GM12891 (cell line): ENCODE measurements around the gene TCF12.

Experiments
- DNase-seq: peaks from one replicate; pipeline ENCODE4 v3.0.0; 2011; ENCODE audit warnings: low spot score; ENCODE audit not compliant: insufficient read length
- FAIRE-seq: peaks from 2 replicates; lab custom pipeline; 2011; peaks lifted over from hg19 to GRCh38; lab: Jason Lieb, UNC
- PAX5 ChIP-seq: IDR thresholded peaks from 2 replicates; pipeline ENCODE4 v1.6.1; 2011; ENCODE audit warnings: low read length, moderate library complexity, mild to moderate bottlenecking; ENCODE audit not compliant: insufficient read depth, severe bottlenecking
- POLR2A ChIP-seq: IDR thresholded peaks from 2 replicates; pipeline ENCODE4 v1.6.1; 2011; ENCODE audit warnings: low read depth, low read length, control low read depth
- POLR2AphosphoS5 ChIP-seq: IDR thresholded peaks from 2 replicates; pipeline ENCODE4 v1.6.1; 2011; ENCODE audit warnings: low read depth, low read length, control low read depth
- POU2F2 ChIP-seq: IDR thresholded peaks from 2 replicates; pipeline ENCODE4 v1.6.1; 2011; ENCODE audit warnings: low read depth, mild to moderate bottlenecking, control low read depth, low read length, moderate library complexity
- SPI1 ChIP-seq: IDR thresholded peaks from 2 replicates; pipeline ENCODE4 v1.6.1; 2011; ENCODE audit warnings: low read depth, low read length, control low read depth
- TAF1 ChIP-seq: IDR thresholded peaks from 2 replicates; pipeline ENCODE4 v1.6.1; 2011; ENCODE audit warnings: low read depth, low read length, control low read depth

TCF12 gene

DNA sequence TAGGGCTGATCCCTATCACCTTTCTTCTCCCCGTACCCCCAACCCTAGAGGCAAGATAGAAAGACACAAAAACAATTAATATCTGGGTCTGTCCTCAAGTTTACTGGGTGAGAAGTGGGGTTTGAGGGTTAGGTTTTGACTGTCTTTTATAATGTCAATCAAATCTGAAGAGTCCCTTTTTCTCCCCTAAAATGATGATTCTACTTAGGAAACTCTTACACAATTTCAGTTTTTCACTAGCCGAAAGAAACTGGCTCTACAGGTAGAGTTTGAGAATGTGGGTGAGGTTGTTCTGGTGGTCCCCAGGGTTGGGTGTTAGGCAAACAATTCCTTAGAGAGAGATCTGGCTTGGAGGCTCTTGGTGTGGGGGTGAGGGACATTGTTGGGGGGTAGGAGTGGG lies 189.9 kb downstream of the TCF12 start:
- no peak for TF ChIP-seq SPI1
- TF ChIP-seq POU2F2, result no peak
- no peak for TF ChIP-seq POLR2A
- TF ChIP-seq TAF1, result no peak
- no peak for TF ChIP-seq POLR2AphosphoS5
- no peak for TF ChIP-seq PAX5
- FAIRE-seq (no peak), DNase-seq (no peak)

- DNase-seq (no peak), FAIRE-seq (no peak)
- TF ChIP-seq POU2F2, result no peak
- no peak for TF ChIP-seq SPI1
- TF ChIP-seq TAF1, result no peak
- no peak for TF ChIP-seq PAX5
- TF ChIP-seq POLR2AphosphoS5, result no peak
- TF ChIP-seq POLR2A, result no peak
Observed at GRCh38 chr15:57109005-57109404, 190.6 kb downstream of the TCF12 start.

DNA sequence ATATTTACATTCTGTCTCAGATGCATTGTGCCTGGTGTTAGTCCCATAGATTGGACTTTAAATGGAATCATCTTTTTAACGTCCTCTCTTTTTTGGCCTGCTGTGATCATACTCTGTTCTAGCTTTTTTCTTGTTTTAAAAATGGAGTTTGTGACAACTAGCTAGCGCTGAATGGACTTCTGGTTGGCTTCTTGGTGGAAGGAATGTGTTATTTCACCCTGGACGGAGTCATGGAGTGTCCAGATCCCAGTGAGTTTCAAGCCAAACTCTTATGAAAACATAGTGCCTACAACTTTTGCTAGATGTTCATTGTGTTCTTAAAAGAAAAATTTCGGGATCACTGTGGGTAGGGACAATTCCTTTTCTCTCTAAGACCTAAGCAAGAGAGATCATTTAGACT lies 192.6 kb downstream of the TCF12 start:
- FAIRE-seq (peak; percentile 28), DNase-seq (no peak)
- TF ChIP-seq POU2F2 (no peak), POLR2AphosphoS5 (no peak), POLR2A (no peak), PAX5 (no peak), TAF1 (no peak), SPI1 (no peak)

DNA sequence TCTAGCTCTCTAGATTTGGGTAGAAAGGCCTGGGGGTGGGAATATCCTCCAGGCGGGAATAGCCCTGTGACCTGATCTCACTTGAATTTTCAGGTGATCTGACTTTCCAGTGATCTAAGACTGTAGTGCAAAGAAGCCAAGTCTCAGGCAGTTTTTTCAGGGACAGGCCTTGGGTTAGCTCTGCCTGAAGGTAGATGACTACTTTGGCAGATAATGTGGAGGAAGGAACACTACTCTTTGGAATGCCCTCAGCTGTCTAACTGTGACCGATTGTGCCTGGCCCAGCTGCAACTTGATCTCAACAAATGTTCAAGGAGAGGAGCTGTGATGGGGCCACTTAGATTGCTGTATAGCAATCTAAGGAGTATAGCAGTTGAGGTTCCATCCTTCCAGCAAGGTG lies 193.7 kb downstream of the TCF12 start:
- no peak for TF ChIP-seq PAX5
- TF ChIP-seq POU2F2, result no peak
- TF ChIP-seq POLR2A, result no peak
- no peak for TF ChIP-seq SPI1
- TF ChIP-seq POLR2AphosphoS5, result no peak
- TF ChIP-seq TAF1, result no peak
- no peak for FAIRE-seq
- DNase-seq, result no peak

GRCh38 chr15:57114070-57114469 lies 195.6 kb downstream of the TCF12 start:
- FAIRE-seq (no peak), DNase-seq (no peak)
- TF ChIP-seq POU2F2 (no peak), POLR2AphosphoS5 (no peak), SPI1 (no peak), POLR2A (no peak), TAF1 (no peak)

- no peak for FAIRE-seq
Observed at GRCh38 chr15:57118013-57118799, 199.8 kb downstream of the TCF12 start.

GRCh38 chr15:57122080-57122840 lies 203.8 kb downstream of the TCF12 start:
- FAIRE-seq, result no peak
- DNase-seq, result no peak

More at GRCh38 chr15:57118013-57118799, 199.8 kb downstream of the TCF12 start:
- TF ChIP-seq TAF1, result no peak
- no peak for TF ChIP-seq POLR2AphosphoS5
- no peak for TF ChIP-seq POU2F2
- no peak for TF ChIP-seq POLR2A
- TF ChIP-seq PAX5, result no peak
- TF ChIP-seq SPI1, result no peak
- no peak for DNase-seq

DNA sequence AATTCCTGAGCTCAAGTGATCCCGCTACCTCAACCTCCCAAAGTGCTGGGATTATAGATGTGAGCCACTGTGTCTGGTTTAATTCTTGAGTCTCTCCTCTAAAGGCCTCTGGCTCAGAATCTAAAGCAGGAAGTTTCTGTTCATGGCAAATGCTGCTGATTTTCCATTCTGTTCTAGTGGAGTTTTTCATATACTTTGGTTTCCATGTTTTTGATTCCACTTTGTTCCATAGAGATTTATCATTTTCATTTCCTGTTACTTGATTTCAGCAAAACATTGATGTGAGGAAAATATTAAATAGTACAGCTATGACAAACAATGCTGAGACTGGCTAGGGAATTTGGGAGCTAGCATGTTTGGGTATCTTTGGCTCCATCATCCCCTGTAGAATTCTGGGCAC lies 205.6 kb downstream of the TCF12 start:
- TF ChIP-seq POLR2AphosphoS5, result no peak
- TF ChIP-seq PAX5, result no peak
- no peak for TF ChIP-seq POLR2A
- TF ChIP-seq SPI1, result no peak
- TF ChIP-seq TAF1, result no peak
- TF ChIP-seq POU2F2, result no peak
- no peak for DNase-seq
- FAIRE-seq, result no peak

More at GRCh38 chr15:57122080-57122840, 203.8 kb downstream of the TCF12 start:
- TF ChIP-seq SPI1, result no peak
- no peak for TF ChIP-seq POLR2A
- TF ChIP-seq POU2F2, result no peak
- no peak for TF ChIP-seq PAX5
- no peak for TF ChIP-seq POLR2AphosphoS5
- no peak for TF ChIP-seq TAF1

GRCh38 chr15:57129064-57129463 lies 210.6 kb downstream of the TCF12 start:
- no peak for DNase-seq
- FAIRE-seq, result peak; percentile 76
- TF ChIP-seq POU2F2 (no peak), SPI1 (peak; percentile 21; the same call in 1 of the 2 replicates)

DNA sequence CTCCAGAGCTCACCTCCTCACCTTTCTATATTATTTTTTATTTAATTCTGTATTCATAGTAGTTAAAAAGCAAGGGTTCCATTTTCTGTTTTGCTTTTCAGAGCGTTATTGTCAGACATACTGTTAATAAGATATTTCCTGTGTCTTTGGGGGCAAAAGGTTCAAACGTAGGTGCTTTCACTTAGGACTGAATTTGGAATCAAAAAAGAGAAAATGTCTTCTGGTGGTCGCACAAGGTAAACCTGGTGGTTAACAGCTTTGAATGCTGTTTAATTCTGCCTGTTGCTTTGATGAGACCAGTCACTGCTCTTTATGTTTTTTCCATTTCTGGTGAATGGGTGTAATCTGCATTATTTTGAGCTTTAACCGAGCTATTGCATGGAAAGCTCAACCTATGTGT lies 212.5 kb downstream of the TCF12 start:
- DNase-seq (no peak), FAIRE-seq (no peak)
- TF ChIP-seq TAF1 (no peak), POU2F2 (no peak), SPI1 (no peak), POLR2A (no peak), PAX5 (no peak), POLR2AphosphoS5 (no peak)
